Measurements from ENCODE around the gene PHACTR2. TPM values are rescaled to one million over a fixed set of nuclear protein-coding genes. Genes with fewer than 3 reads are reported as not detected.

PHACTR2 gene
- total and polyA plus RNA-seq, 2 of the 13 experiments (the other 11 are each of a cell fraction or from before 2014, with no cell fraction given) = 11.3 to 28.2 TPM

GRCh38 chr6:143745166-143746133 is 67.7 kb downstream of the PHACTR2 start (continued):
- TF ChIP-seq TFE3 (CRISPR knock-in tag; IDR thresholded peaks at IDR 0.05) (peak; percentile 61), ETV6 (CRISPR knock-in tag; conservative IDR thresholded peaks at IDR 0.05) (no peak; the same call in 1 of the 2 replicates), ZBTB8A (CRISPR knock-in tag; IDR thresholded peaks at IDR 0.05; ENCODE audit: borderline replicate concordance, low read depth) (no peak), MED13 (CRISPR knock-in tag; IDR thresholded peaks at IDR 0.05) (peak; percentile 92), HOXD1 (CRISPR knock-in tag; IDR thresholded peaks at IDR 0.05) (peak; percentile 78; the same call in 1 of the 2 replicates), ZNF605 (CRISPR knock-in tag; IDR thresholded peaks at IDR 0.05) (peak; percentile 76), SP2 (CRISPR knock-in tag; IDR thresholded peaks at IDR 0.05) (no peak), PHF20 (CRISPR knock-in tag; IDR thresholded peaks at IDR 0.05) (no peak), ZNF83 (CRISPR knock-in tag; IDR thresholded peaks at IDR 0.05; ENCODE audit: borderline replicate concordance) (no peak), ZNF780A (CRISPR knock-in tag; IDR thresholded peaks at IDR 0.05) (no peak), FOXA3 (CRISPR knock-in tag; IDR thresholded peaks at IDR 0.05) (peak; percentile 98), THAP7 (CRISPR knock-in tag; IDR thresholded peaks at IDR 0.05) (0 out of 2 replicates have a peak, but pooled peaks have one; percentile 68), TEF (CRISPR knock-in tag; IDR thresholded peaks at IDR 0.05) (peak; percentile 76; the same call in 1 of the 2 replicates), ZNF10 (CRISPR knock-in tag; IDR thresholded peaks at IDR 0.05; ENCODE audit: borderline replicate concordance, low read depth) (no peak), ZNF670 (CRISPR knock-in tag; IDR thresholded peaks at IDR 0.05; ENCODE audit: borderline replicate concordance) (no peak), TBX3 (IDR thresholded peaks at IDR 0.05; ENCODE audit: borderline replicate concordance) (peak; percentile 86; the same call in 1 of the 2 replicates), PRDM10 (CRISPR knock-in tag; IDR thresholded peaks at IDR 0.05; ENCODE audit: low read depth) (no peak; the same call in 1 of the 2 replicates), CC2D1A (CRISPR knock-in tag; IDR thresholded peaks at IDR 0.05) (no peak), HES4 (CRISPR knock-in tag; IDR thresholded peaks at IDR 0.05; ENCODE audit: borderline replicate concordance) (no peak)

Measured in HepG2 (cell line).